Fibroblast of upper back skin (primary cell): ENCODE results near the gene CASQ2.

Experiments used
- DNase-seq: peaks from one replicate; pipeline ENCODE4 v3.0.0-alpha.2; 2013

The CASQ2 gene

GRCh38 chr1:115687744-115688143, 80.8 kb downstream of the CASQ2 start:
- no peak for DNase-seq

- DNase-seq, result no peak
These were observed 83.3 kb downstream of the CASQ2 start for GRCh38 chr1:115685029-115685705.

- no peak for DNase-seq
These were observed 85.7 kb downstream of the CASQ2 start for GRCh38 chr1:115682792-115683191.

GRCh38 chr1:115680730-115681111, 87.8 kb downstream of the CASQ2 start:
- no peak for DNase-seq

GRCh38 chr1:115679141-115679611, 89.3 kb downstream of the CASQ2 start:
- peak; percentile 68 for DNase-seq

GRCh38 chr1:115678141-115678540, 90.4 kb downstream of the CASQ2 start:
- peak; percentile 19 for DNase-seq

GRCh38 chr1:115677565-115677964, 90.9 kb downstream of the CASQ2 start:
- no peak for DNase-seq

- peak; percentile 25 for DNase-seq
These were observed 91.3 kb downstream of the CASQ2 start for GRCh38 chr1:115677182-115677555.

- DNase-seq, result no peak
These were observed 91.9 kb downstream of the CASQ2 start for GRCh38 chr1:115676498-115677181.

- no peak for DNase-seq
These were observed 96.1 kb downstream of the CASQ2 start for GRCh38 chr1:115672224-115673009.

GRCh38 chr1:115671176-115671934, 97.2 kb downstream of the CASQ2 start:
- no peak for DNase-seq

- DNase-seq, result no peak
These were observed 97.9 kb downstream of the CASQ2 start for GRCh38 chr1:115670476-115671175.

- no peak for DNase-seq
These were observed 98.6 kb downstream of the CASQ2 start for GRCh38 chr1:115669886-115670285.

- peak; percentile 94 for DNase-seq
These were observed 99.4 kb downstream of the CASQ2 start for GRCh38 chr1:115669002-115669673.

GRCh38 chr1:115668579-115668978, 99.9 kb downstream of the CASQ2 start:
- peak; percentile 93 for DNase-seq

- DNase-seq, result no peak
These were observed 101.8 kb downstream of the CASQ2 start for GRCh38 chr1:115666702-115667101.

- no peak for DNase-seq
These were observed 102.3 kb downstream of the CASQ2 start for GRCh38 chr1:115666206-115666605.

- no peak for DNase-seq
These were observed 103.0 kb downstream of the CASQ2 start for GRCh38 chr1:115665319-115666096.

- no peak for DNase-seq
These were observed 107.4 kb downstream of the CASQ2 start for GRCh38 chr1:115661157-115661556.

- no peak for DNase-seq
These were observed 108.4 kb downstream of the CASQ2 start for GRCh38 chr1:115660151-115660550.

GRCh38 chr1:115658646-115659045, 109.9 kb downstream of the CASQ2 start:
- no peak for DNase-seq
